K562 (cell line): ENCODE data around the gene U2AF1L4. TPM values are rescaled to one million over a fixed set of nuclear protein-coding genes. Genes with fewer than 3 reads are reported as not detected.

Experiments
- COPS2 ChIP-seq: fragments of 450-650 bp; conservative IDR thresholded peaks from 2 replicates; pipeline ENCODE4 v1.6.1; 2016; ENCODE audit warnings: mild to moderate bottlenecking, moderate library complexity
- MYNN ChIP-seq, 2 experiments: sonication (generic); formaldehyde crosslinking in 1 of 2; IDR thresholded peaks; 2 replicates each; pipeline versions ENCODE4 v1.5.0 to v1.6.1; 2016 to 2020; ENCODE audit warnings: antibody characterized with exemption in 1 of 2, missing genetic modification reagents in 1 of 2
- NR2C2 ChIP-seq, 2 experiments: fragments of 200-800 bp in 1 of 2; sonication (Bioruptor generic) in 1 of 2; sonication (generic) in 1 of 2; formaldehyde crosslinking in 1 of 2; IDR thresholded peaks; 2 replicates each; pipeline versions ENCODE4 v1.6.1 to v1.8.0; 2016 to 2022; ENCODE audit warnings: mild to moderate bottlenecking in 1 of 2, missing compliant biosample characterization in 1 of 2, missing genetic modification characterization in 1 of 2, missing genetic modification reagents in 1 of 2
- RFX5 ChIP-seq: IDR thresholded peaks from 2 replicates; pipeline ENCODE4 v1.6.1; 2011; ENCODE audit warnings: low read depth, mild to moderate bottlenecking, improper control_type of control experiment, low read length
- SMAD4 ChIP-seq: fragments of 250-450 bp; sonication (Bioruptor Pico); conservative IDR thresholded peaks from 2 replicates; pipeline ENCODE4 v1.8.0; 2021; ENCODE audit warnings: inconsistent platforms, mild to moderate bottlenecking, moderate library complexity
- ZBTB8A ChIP-seq: fragments of 450-650 bp; IDR thresholded peaks from 2 replicates; pipeline ENCODE4 v1.6.1; 2018; ENCODE audit warnings: mild to moderate bottlenecking, moderate library complexity; ENCODE audit not compliant: partially characterized antibody
- polyA plus RNA-seq, 8 experiments: library from polyadenylated mRNA; depleted of rRNA in 4 of 8; stranded (reverse) in 5 of 8; unstranded in 3 of 8; fragments of >200 nt; fragmentation: Nextera tagmentation in 2 of 8; fragmentation: Illumina TruSeq in 1 of 8; extraction: Ambion mirVana in 2 of 8; extraction: Trizol in 1 of 8; gene quantifications; 2 replicates each; pipeline versions ENCODE4 v1.2.1 to v1.2.3, GENCODE V29; 2011 to 2014; ENCODE audit warnings: inconsistent platforms in 1 of 8, missing spikeins in 1 of 8
- total RNA-seq, 7 experiments: library from RNA; depleted of rRNA in 6 of 7; stranded (reverse); fragments of >200 nt in 6 of 7; fragmentation: Illumina TruSeq in 2 of 7; extraction: Trizol in 2 of 7; gene quantifications; 2 replicates each; pipeline versions ENCODE4 v1.2.1 to v1.2.3, GENCODE V29; 2011 to 2021; ENCODE audit warnings: low replicate concordance in 1 of 7
- TF ChIP-seq, protein P1 (sequence below): fragments of 450-650 bp; formaldehyde crosslinking; conservative IDR thresholded peaks from 2 replicates; pipeline ENCODE4 v1.4.0; 2022; ENCODE audit warnings: mild to moderate bottlenecking, missing genetic modification characterization
- TF ChIP-seq, protein P2 (sequence below), 3 experiments: fragments of 200-800 bp in 1 of 3; fragments of 250-450 bp in 1 of 3; fragments of 450-650 bp in 1 of 3; sonication (Bioruptor Pico) in 1 of 3; sonication (Bioruptor generic) in 1 of 3; formaldehyde crosslinking in 1 of 3; IDR thresholded peaks; 2 replicates each; pipeline versions ENCODE4 v1.6.1 to v1.8.0; 2016 to 2022; ENCODE audit warnings: mild to moderate bottlenecking in 2 of 3, missing genetic modification characterization in 2 of 3, missing compliant biosample characterization in 1 of 3, moderate library complexity in 1 of 3
- TF ChIP-seq, protein P3 (sequence below): fragments of 200-800 bp; sonication (Bioruptor generic); IDR thresholded peaks from 2 replicates; pipeline ENCODE4 v1.6.1; 2017; ENCODE audit warnings: missing genetic modification characterization, missing compliant biosample characterization

Gene U2AF1L4
- total and polyA plus RNA-seq, 9 of the 15 experiments (the other 6 are each of a cell fraction or from before 2014, with no cell fraction given), result 8.4 to 19.5 (median 12.6) TPM

DNA sequence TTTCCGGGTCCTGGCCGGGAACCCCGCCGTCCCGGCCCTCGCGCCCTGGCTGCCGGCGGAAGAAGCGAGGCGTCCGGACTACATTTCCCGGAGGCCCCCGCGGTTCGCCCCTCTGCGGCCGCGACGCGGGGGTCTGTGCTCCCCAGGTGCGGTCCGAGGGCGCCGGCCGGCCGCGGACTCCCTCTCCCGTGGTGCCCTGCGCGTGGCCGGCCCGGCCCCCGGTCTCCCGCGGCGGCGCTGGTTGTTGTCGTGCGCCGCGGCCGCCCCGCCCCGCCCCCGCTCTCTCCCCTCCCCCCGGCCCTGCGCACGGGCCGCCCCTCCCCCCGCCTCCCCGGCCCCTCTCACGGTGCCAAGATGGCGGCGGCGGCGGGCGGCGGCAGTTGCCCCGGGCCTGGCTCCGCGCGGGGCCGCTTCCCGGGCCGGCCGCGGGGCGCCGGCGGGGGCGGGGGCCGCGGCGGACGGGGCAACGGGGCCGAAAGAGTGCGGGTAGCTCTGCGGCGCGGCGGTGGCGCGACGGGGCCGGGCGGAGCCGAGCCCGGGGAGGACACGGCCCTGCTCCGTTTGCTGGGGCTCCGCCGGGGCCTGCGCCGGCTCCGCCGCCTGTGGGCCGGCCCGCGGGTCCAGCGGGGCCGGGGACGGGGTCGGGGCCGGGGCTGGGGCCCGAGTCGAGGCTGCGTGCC is 27.4 kb downstream of the U2AF1L4 start, which contains the start of gene KMT2B (continued):
- TF ChIP-seq, protein P1, sequence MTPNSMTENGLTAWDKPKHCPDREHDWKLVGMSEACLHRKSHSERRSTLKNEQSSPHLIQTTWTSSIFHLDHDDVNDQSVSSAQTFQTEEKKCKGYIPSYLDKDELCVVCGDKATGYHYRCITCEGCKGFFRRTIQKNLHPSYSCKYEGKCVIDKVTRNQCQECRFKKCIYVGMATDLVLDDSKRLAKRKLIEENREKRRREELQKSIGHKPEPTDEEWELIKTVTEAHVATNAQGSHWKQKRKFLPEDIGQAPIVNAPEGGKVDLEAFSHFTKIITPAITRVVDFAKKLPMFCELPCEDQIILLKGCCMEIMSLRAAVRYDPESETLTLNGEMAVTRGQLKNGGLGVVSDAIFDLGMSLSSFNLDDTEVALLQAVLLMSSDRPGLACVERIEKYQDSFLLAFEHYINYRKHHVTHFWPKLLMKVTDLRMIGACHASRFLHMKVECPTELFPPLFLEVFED (CRISPR knock-in tag), result no peak
- no peak for TF ChIP-seq RFX5
- no peak for TF ChIP-seq ZBTB8A
- TF ChIP-seq, protein P2, sequence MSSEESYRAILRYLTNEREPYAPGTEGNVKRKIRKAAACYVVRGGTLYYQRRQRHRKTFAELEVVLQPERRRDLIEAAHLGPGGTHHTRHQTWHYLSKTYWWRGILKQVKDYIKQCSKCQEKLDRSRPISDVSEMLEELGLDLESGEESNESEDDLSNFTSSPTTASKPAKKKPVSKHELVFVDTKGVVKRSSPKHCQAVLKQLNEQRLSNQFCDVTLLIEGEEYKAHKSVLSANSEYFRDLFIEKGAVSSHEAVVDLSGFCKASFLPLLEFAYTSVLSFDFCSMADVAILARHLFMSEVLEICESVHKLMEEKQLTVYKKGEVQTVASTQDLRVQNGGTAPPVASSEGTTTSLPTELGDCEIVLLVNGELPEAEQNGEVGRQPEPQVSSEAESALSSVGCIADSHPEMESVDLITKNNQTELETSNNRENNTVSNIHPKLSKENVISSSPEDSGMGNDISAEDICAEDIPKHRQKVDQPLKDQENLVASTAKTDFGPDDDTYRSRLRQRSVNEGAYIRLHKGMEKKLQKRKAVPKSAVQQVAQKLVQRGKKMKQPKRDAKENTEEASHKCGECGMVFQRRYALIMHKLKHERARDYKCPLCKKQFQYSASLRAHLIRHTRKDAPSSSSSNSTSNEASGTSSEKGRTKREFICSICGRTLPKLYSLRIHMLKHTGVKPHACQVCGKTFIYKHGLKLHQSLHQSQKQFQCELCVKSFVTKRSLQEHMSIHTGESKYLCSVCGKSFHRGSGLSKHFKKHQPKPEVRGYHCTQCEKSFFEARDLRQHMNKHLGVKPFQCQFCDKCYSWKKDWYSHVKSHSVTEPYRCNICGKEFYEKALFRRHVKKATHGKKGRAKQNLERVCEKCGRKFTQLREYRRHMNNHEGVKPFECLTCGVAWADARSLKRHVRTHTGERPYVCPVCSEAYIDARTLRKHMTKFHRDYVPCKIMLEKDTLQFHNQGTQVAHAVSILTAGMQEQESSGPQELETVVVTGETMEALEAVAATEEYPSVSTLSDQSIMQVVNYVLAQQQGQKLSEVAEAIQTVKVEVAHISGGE (CRISPR knock-in tag; IDR thresholded peaks at IDR 0.05), result peak in 1 of 3 experiments; percentile 93; a peak in 2 of 6 replicates
- TF ChIP-seq SMAD4 (CRISPR knock-in tag), result no peak
- no peak for TF ChIP-seq NR2C2 (CRISPR knock-in tag; IDR thresholded peaks at IDR 0.05)
- peak; percentile 92 for TF ChIP-seq NR2C2 (tag; IDR thresholded peaks at IDR 0.05)
- TF ChIP-seq MYNN (IDR thresholded peaks at IDR 0.05), result no peak
- no peak for TF ChIP-seq MYNN (CRISPR knock-in tag; IDR thresholded peaks at IDR 0.05)
- no peak for TF ChIP-seq COPS2
- TF ChIP-seq, protein P3, sequence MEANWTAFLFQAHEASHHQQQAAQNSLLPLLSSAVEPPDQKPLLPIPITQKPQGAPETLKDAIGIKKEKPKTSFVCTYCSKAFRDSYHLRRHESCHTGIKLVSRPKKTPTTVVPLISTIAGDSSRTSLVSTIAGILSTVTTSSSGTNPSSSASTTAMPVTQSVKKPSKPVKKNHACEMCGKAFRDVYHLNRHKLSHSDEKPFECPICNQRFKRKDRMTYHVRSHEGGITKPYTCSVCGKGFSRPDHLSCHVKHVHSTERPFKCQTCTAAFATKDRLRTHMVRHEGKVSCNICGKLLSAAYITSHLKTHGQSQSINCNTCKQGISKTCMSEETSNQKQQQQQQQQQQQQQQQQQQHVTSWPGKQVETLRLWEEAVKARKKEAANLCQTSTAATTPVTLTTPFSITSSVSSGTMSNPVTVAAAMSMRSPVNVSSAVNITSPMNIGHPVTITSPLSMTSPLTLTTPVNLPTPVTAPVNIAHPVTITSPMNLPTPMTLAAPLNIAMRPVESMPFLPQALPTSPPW (CRISPR knock-in tag), result peak; percentile 99
